ENCODE results near the gene DHRSX.
"Not testable (repeated sequence)": the region's sequence is repeated elsewhere in the genome, so short reads cannot be mapped to it uniquely, and the experiment has no call there.

- not testable (repeated sequence) for TF ChIP-seq YY1 (IDR thresholded peaks at IDR 0.05; ENCODE audit: insufficient read depth, insufficient read length); ZNF274 (IDR thresholded peaks at IDR 0.05; ENCODE audit: low read depth, low read length)
Measured at GRCh38 chrX:2454620-2455019, 46.2 kb downstream of the DHRSX start.
